UCSD-AML1 (cell line): ENCODE results near the gene PTTG1IP.

Experiments used
- DNase-seq: peaks from one replicate; lab custom pipeline; 2025; ENCODE audit not compliant: unreplicated experiment; lab: John Stamatoyannopoulos, UW

PTTG1IP gene

GRCh38 chr21:44828362-44829056, 45.0 kb downstream of the PTTG1IP start:
- no peak for DNase-seq

DNA sequence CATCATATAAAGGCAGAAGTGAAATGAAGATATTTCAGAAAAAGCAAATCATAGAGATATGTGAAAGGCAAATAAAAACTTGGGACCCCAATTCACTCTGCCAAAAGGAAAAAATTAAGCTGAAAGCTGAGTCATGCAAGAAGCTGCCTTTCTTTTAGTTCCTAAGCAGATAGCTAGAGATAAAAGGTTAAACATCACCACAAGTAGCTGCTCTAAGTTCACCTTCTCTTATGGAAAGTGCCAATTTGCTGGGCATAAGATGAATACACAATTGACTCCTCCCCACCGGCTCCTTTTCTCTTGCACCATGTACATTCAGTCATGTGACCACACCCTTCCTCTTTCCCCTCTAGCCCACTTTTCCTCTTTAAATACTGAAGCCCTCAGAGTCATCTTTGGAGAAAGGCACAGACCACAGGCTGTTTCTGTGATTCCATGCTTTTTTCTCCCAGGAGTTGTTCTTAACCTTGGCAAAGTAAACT, 50.3 kb downstream of the PTTG1IP start:
- DNase-seq: no peak

- no peak for DNase-seq
Measured at GRCh38 chr21:44822484-44823178, 50.9 kb downstream of the PTTG1IP start.

DNA sequence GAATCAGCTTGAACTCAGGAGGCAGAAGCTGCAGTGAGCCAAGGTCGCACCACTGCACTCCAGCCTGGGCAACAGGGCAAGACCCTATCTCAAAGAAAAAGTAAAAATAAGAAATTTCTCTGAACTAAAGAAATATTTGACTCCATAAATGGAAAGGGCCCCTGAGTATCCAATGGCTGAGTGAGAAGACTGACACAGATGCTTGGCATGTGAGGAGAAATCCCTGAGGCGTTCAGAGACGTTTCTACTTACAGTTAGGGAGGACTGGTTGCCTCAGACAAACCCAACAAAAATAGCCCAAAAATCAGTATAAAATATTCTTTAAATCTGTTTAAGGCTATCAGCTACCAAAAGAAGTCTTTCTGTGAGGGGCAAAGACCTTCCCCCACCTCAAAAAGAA, 52.6 kb downstream of the PTTG1IP start:
- no peak for DNase-seq

DNA sequence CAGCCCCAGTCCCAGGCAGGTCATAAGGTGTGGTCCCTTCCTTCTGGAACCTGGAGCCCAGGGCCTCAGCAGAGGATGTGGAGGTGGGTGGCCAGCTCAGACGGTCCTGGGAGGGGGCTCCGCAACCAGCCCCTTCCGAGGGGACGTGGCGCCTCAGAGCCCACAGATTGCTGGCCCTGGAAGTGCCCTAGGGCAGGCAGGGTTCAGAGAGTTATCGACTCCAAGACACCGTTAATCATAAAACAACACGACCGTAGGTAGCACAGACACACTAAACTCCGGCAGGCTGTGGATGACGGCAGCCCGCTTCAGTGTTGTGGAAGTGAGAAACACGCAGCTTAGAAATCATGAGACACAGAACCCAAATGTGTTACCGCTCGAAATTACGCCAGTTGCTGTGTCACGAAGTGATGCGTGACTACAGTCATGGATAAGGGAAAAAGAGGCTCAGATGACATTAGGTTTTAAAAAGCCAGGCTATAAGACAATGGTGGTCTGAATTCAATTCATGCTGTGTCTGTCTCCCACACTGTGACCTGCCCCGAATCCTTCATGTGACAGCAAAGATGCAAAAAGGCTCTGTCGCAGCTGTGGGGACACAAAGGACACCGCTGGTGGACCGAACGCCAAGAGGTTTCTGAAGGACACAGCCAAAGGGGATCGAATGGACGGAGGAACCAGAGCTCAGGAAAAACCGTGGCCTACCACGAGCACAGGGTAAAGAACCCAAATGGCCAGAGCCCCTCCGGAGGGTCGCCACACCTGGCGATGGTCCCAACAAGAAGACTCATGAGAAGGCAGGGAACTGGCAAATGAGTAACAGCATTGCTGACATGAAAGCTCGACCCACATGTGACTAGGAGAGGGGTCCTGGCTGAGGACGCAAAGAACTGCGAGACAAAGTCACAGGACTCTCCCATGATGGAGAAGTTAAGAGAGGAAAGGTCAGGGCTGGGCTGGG, 53.9 kb downstream of the PTTG1IP start:
- no peak for DNase-seq

DNA sequence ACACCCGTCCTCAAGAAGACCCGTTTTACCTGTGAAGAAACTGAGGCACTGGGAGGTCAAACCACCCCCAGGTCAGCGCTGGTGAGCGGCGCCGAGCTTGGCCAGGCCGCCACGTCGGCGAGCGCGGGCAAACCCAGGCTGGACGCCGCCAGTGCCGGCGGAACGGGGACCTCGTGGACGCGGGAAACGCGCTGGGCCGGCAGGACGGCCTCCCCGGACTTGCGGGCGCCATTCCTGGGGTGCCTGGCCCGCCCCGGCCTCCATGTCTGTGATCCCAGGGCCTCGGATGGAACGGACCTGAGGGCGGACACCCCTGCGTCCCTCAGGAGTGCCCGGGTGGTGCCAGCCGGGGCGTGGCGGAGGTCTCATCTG, 54.9 kb downstream of the PTTG1IP start:
- no peak for DNase-seq

DNA sequence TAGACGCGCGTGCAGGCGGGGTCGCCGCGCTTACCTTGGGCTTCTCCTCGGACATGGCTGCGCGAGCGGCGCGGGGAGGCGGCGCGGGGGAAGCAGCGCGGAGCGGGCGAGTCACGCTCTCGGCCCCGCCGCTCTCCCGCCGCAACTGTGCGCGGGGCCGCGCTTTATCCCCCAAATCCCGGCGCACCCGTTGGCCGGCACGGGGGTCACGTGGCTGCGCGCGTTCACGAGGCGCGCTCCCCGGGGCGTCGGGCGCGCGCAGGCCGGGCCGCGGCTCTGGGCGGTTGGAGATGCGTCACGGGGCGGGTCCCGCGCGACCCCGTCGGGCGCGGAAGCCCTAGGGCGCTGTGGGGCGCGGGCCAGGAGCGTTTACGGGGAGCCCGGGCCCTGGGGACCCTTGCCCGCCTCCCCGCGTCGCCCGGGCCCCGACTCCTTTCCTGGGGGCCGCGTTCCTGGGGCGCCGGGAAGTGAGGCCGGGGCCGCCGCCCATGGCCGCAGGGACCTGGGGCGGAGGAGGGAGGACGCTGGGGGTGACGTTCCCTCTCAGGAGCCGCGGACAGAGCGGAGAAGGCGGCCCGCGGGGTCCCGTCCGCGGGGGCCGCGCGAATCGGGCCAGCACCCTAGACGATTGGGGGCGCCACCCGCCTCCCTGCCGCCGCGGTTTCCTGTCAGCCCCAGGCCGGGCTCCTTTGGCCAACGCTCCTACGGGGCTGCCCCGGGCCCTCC, 55.4 kb downstream of the PTTG1IP start, which contains the start of gene SUMO3:
Gene SUMO3 (minus strand): TSS at position 149 of the 726 bp plus-strand sequence. CDS start 94 bp downstream, at position 55.
- peak; percentile 85 for DNase-seq

- DNase-seq: peak; percentile 60
Measured at GRCh38 chr21:44817506-44817880, 56.0 kb downstream of the PTTG1IP start.

DNA sequence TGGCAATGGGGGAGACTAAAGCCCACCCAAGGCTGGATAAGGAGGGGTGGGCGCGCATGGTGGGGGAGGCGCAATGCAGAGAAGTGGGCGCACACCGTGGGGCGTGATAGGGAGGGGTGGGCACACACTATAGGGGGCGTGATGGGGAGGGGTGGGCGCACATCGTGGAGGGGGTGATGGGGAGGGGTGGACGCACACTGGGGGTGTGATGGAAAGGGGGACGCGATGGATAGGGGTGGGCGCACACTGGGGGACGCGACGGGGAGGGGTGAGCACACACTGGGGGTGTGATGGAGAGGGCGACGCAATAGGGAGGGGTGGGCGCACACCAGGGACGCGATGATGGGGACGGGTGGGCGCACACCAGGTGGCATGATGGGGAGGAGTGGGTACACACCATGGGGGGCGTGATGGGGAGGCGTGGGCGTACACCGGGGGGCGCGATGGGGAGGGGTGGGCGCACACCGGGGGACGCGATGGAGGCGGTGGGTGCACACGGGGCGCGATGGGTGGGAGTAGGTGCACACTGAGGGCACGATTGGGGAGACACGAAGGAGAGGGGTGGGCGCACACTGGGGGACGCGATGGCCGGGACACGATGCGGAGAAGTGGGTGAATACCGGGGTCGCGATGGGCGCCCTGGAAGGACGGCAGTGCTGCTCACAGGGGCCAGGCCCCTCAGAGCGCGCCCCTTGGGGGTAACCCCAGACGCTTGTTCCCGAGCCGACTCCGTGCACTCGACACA, 56.6 kb downstream of the PTTG1IP start:
- DNase-seq: no peak

- DNase-seq: no peak
Measured at GRCh38 chr21:44815852-44816628, 57.5 kb downstream of the PTTG1IP start.

GRCh38 chr21:44815225-44815624, 58.3 kb downstream of the PTTG1IP start:
- no peak for DNase-seq

GRCh38 chr21:44814498-44815023, 58.9 kb downstream of the PTTG1IP start:
- DNase-seq: no peak

DNA sequence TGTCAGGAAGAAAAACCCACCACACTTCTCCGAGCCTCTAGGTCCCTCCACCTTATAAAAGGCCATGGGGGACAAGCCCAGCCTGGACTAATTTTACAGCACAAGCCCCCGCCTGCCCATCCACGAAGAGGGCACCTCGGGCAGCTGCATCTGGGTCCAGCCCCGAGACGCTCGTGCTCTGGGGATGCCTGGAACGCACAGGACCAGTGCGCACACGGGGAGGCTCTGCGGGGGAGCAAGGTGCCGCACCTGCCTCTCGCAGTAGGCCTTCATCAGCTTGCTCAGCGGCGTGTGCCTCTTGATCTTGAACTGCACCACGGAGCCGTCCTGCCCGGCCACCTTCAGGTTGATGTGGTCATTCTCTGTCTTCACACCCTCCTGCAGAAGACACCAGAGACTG, 59.8 kb downstream of the PTTG1IP start:
- DNase-seq: no peak

- DNase-seq: no peak
Measured at GRCh38 chr21:44813149-44813548, 60.3 kb downstream of the PTTG1IP start.

DNA sequence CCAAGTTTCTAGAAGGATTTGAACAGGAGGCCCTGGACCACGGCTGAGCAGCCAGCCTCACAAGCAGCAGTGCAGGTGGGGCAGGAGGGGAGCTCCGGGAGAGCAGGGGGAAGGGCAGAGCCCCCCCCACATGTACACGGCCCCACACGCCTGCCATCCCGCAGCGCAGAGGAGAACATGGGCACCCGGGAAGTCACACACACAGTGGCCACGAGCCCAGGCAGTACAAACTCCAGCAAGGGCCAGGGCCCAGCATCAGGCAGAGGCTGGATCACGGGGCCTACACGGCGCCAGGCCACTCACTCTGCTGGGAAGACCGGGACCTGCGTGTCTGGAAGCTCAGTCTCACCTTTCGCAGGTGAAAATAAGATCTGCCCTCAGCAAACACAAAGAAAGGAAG, 60.9 kb downstream of the PTTG1IP start:
- no peak for DNase-seq

GRCh38 chr21:44810779-44811178, 62.7 kb downstream of the PTTG1IP start:
- no peak for DNase-seq

- DNase-seq: no peak
Measured at GRCh38 chr21:44805859-44806258, 67.6 kb downstream of the PTTG1IP start.

GRCh38 chr21:44805226-44805625, 68.3 kb downstream of the PTTG1IP start:
- DNase-seq: no peak

- DNase-seq: no peak
Measured at GRCh38 chr21:44804762-44805161, 68.7 kb downstream of the PTTG1IP start.
